ENCODE data around the gene FPGS.

FPGS gene

GRCh38 chr9:127767909-127768331 is 34.8 kb upstream of the FPGS start:
- Histone ChIP-seq H4K20me1 (ENCODE audit: control insufficient read depth, insufficient read depth, low read depth, low read length) (peaks cover 8% of the 10 kb centered on the region; the same call in 1 of the 2 replicates), H3K27ac (ENCODE audit: low read depth, low read length) (no peak overlapping the region), H3K9me2 (replicated peaks; ENCODE audit: control insufficient read depth, low read length) (no peaks in the 10 kb centered on the region), H3K9me3 (ENCODE audit: control insufficient read depth, insufficient read depth, low read length) (no peaks in the 10 kb centered on the region), H3K27me3 (ENCODE audit: control insufficient read depth, low read length) (no peaks in the 10 kb centered on the region), H3K4me3 (ENCODE audit: low read length) (no peak overlapping the region), H3K79me2 (ENCODE audit: control insufficient read depth, low read length) (peaks cover 12% of the 10 kb centered on the region), H3K4me2 (ENCODE audit: low read length) (no peak overlapping the region), H3K36me3 (ENCODE audit: control insufficient read depth, low read length) (peaks cover 33% of the 10 kb centered on the region), H3K4me1 (ENCODE audit: control insufficient read depth, low read length) (peaks cover 39% of the 10 kb centered on the region), H3F3A (ENCODE audit: control insufficient read depth, insufficient read depth) (peaks cover 2% of the 10 kb centered on the region; the same call in 1 of the 2 replicates)
- no peak for TF ChIP-seq EZH2phosphoT487 (IDR thresholded peaks at IDR 0.05; ENCODE audit: borderline replicate concordance, low read length)
- TF ChIP-seq, protein P1, sequence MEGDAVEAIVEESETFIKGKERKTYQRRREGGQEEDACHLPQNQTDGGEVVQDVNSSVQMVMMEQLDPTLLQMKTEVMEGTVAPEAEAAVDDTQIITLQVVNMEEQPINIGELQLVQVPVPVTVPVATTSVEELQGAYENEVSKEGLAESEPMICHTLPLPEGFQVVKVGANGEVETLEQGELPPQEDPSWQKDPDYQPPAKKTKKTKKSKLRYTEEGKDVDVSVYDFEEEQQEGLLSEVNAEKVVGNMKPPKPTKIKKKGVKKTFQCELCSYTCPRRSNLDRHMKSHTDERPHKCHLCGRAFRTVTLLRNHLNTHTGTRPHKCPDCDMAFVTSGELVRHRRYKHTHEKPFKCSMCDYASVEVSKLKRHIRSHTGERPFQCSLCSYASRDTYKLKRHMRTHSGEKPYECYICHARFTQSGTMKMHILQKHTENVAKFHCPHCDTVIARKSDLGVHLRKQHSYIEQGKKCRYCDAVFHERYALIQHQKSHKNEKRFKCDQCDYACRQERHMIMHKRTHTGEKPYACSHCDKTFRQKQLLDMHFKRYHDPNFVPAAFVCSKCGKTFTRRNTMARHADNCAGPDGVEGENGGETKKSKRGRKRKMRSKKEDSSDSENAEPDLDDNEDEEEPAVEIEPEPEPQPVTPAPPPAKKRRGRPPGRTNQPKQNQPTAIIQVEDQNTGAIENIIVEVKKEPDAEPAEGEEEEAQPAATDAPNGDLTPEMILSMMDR (IDR thresholded peaks at IDR 0.05; ENCODE audit: low read depth, low read length, poor library complexity, severe bottlenecking) = no peak

DNA sequence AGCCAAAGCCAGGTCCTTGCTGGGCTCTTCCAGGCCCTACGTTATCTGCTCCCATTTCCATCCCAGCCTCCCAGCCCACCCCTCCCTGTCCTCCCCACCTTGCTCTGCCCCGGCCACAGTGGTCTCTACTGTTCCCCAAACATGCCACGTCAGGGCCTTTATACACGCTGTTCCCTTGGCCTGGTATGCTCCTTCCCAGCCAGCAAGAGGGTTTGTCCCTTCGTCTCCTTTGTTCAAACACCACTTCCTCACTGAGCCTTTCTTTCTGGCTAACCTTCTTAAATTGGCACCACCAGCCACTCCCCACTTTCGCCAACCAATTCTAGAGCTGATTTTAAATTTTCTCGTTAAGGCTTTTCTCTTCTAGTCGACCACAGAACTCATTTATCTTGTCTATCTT is 34.0 kb upstream of the FPGS start:
- H3K9me2 ChIP-seq (replicated peaks; ENCODE audit: control insufficient read depth, low read length) = no peaks in the 10 kb centered on the region
- peaks cover 12% of the 10 kb centered on the region for H3K79me2 ChIP-seq (ENCODE audit: control insufficient read depth, low read length)
- peaks cover 39% of the 10 kb centered on the region for H3K4me1 ChIP-seq (ENCODE audit: control insufficient read depth, low read length)
- no peak overlapping the region for H3K4me3 ChIP-seq (ENCODE audit: low read length)
- peaks cover 5% of the 10 kb centered on the region for H3F3A ChIP-seq (ENCODE audit: control insufficient read depth, insufficient read depth)
- H3K4me2 ChIP-seq (ENCODE audit: low read length) = no peak overlapping the region
- no peaks in the 10 kb centered on the region for H3K27me3 ChIP-seq (ENCODE audit: control insufficient read depth, low read length)
- no peak overlapping the region for H3K27ac ChIP-seq (ENCODE audit: low read depth, low read length)
- peaks cover 8% of the 10 kb centered on the region; the same call in 1 of the 2 replicates for H4K20me1 ChIP-seq (ENCODE audit: control insufficient read depth, insufficient read depth, low read depth, low read length)
- H3K9me3 ChIP-seq (ENCODE audit: control insufficient read depth, insufficient read depth, low read length) = no peaks in the 10 kb centered on the region
- no peak for TF ChIP-seq EZH2phosphoT487 (IDR thresholded peaks at IDR 0.05; ENCODE audit: borderline replicate concordance, low read length)
- TF ChIP-seq, protein P1 (IDR thresholded peaks at IDR 0.05; ENCODE audit: low read depth, low read length, poor library complexity, severe bottlenecking) = no peak
- H3K36me3 ChIP-seq (ENCODE audit: control insufficient read depth, low read length) = peaks cover 40% of the 10 kb centered on the region

GRCh38 chr9:127769101-127769500 is 33.6 kb upstream of the FPGS start:
- Histone ChIP-seq H3K27ac (ENCODE audit: low read depth, low read length) (no peak overlapping the region), H3K79me2 (ENCODE audit: control insufficient read depth, low read length) (peaks cover 12% of the 10 kb centered on the region), H3K4me3 (ENCODE audit: low read length) (no peak overlapping the region), H3K9me3 (ENCODE audit: control insufficient read depth, insufficient read depth, low read length) (no peaks in the 10 kb centered on the region), H3K9me2 (replicated peaks; ENCODE audit: control insufficient read depth, low read length) (no peaks in the 10 kb centered on the region), H3K27me3 (ENCODE audit: control insufficient read depth, low read length) (no peaks in the 10 kb centered on the region), H3K36me3 (ENCODE audit: control insufficient read depth, low read length) (peaks cover 44% of the 10 kb centered on the region), H3K4me2 (ENCODE audit: low read length) (no peak overlapping the region), H3F3A (ENCODE audit: control insufficient read depth, insufficient read depth) (peaks cover 5% of the 10 kb centered on the region), H3K4me1 (ENCODE audit: control insufficient read depth, low read length) (peaks cover 39% of the 10 kb centered on the region), H4K20me1 (ENCODE audit: control insufficient read depth, insufficient read depth, low read depth, low read length) (peaks cover 8% of the 10 kb centered on the region; the same call in 1 of the 2 replicates)
- TF ChIP-seq EZH2phosphoT487 (IDR thresholded peaks at IDR 0.05; ENCODE audit: borderline replicate concordance, low read length) = no peak
- TF ChIP-seq, protein P1 (IDR thresholded peaks at IDR 0.05; ENCODE audit: low read depth, low read length, poor library complexity, severe bottlenecking) = no peak

All from DOHH2 (cell line).